SK-N-SH treated with all-trans-retinoic acid at 6 μM for 48 hours (cell line): Measurements from ENCODE around the gene GP1BB.

Experiments used
- ARNTL ChIP-seq: fragments of 450-650 bp; formaldehyde crosslinking; IDR thresholded peaks from 2 replicates; pipeline ENCODE4 v1.5.0; 2020; ENCODE audit warnings: low read depth, mild to moderate bottlenecking, moderate library complexity, borderline replicate concordance
- ESRRG ChIP-seq: fragments of 250-450 bp; sonication (Bioruptor Pico); IDR thresholded peaks from 2 replicates; pipeline ENCODE4 v1.6.1; 2021; ENCODE audit warnings: mild to moderate bottlenecking
- OSR1 ChIP-seq: fragments of 250-450 bp; sonication (Bioruptor Pico); IDR thresholded peaks from 2 replicates; pipeline ENCODE4 v1.8.0; 2022; ENCODE audit warnings: moderate library complexity, mild to moderate bottlenecking, inconsistent platforms
- PATZ1 ChIP-seq: fragments of 250-450 bp; sonication (Bioruptor Pico); IDR thresholded peaks from 2 replicates; pipeline ENCODE4 v1.8.0; 2020; ENCODE audit warnings: mild to moderate bottlenecking, moderate library complexity, borderline replicate concordance
- TOX ChIP-seq: fragments of 250-450 bp; sonication (Bioruptor Pico); IDR thresholded peaks from 2 replicates; pipeline ENCODE4 v1.8.0; 2021; ENCODE audit warnings: mild to moderate bottlenecking, moderate library complexity, borderline replicate concordance
- ZC3H10 ChIP-seq: fragments of 250-450 bp; sonication (Bioruptor Pico); IDR thresholded peaks from 2 replicates; pipeline ENCODE4 v1.5.1; 2021; ENCODE audit warnings: mild to moderate bottlenecking, moderate library complexity
- ZFP3 ChIP-seq: fragments of 250-450 bp; sonication (Bioruptor Pico); IDR thresholded peaks from 2 replicates; pipeline ENCODE4 v1.5.0; 2020; ENCODE audit warnings: mild to moderate bottlenecking, moderate library complexity
- ZNF565 ChIP-seq: fragments of 450-650 bp; formaldehyde crosslinking; conservative IDR thresholded peaks from 2 replicates; pipeline ENCODE4 v1.5.0; 2020; ENCODE audit warnings: low read depth, mild to moderate bottlenecking, moderate library complexity
- TF ChIP-seq, protein P1 (sequence below): fragments of 250-450 bp; sonication (Bioruptor Pico); IDR thresholded peaks from 2 replicates; pipeline ENCODE4 v1.5.1; 2020; ENCODE audit warnings: low read depth, mild to moderate bottlenecking, moderate library complexity

GRCh38 chr22:19772673-19773469 lies 49.5 kb downstream of the GP1BB start:
- TF ChIP-seq ZC3H10 (CRISPR knock-in tag) = no peak
- TF ChIP-seq ZNF565 (CRISPR knock-in tag) = no peak
- no peak for TF ChIP-seq PATZ1 (CRISPR knock-in tag)
- TF ChIP-seq TOX (CRISPR knock-in tag) = no peak
- no peak for TF ChIP-seq ARNTL (CRISPR knock-in tag)
- no peak for TF ChIP-seq ZFP3 (CRISPR knock-in tag)
- no peak for TF ChIP-seq OSR1 (CRISPR knock-in tag)
- TF ChIP-seq, protein P1, sequence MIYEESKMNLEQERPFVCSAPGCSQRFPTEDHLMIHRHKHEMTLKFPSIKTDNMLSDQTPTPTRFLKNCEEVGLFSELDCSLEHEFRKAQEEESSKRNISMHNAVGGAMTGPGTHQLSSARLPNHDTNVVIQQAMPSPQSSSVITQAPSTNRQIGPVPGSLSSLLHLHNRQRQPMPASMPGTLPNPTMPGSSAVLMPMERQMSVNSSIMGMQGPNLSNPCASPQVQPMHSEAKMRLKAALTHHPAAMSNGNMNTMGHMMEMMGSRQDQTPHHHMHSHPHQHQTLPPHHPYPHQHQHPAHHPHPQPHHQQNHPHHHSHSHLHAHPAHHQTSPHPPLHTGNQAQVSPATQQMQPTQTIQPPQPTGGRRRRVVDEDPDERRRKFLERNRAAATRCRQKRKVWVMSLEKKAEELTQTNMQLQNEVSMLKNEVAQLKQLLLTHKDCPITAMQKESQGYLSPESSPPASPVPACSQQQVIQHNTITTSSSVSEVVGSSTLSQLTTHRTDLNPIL = no peak
- TF ChIP-seq ESRRG (CRISPR knock-in tag) = no peak
